ENCODE data around the gene SLC13A3. TPM values are rescaled to one million over a fixed set of nuclear protein-coding genes. Genes with fewer than 3 reads are reported as not detected.

Gene SLC13A3
- total RNA-seq, 2 experiments from 2014 or later: not detected

GRCh38 chr20:46624946-46625345 is 26.3 kb downstream of the SLC13A3 start:
- H3K36me3 Mint-ChIP-seq (ENCODE audit: low read depth): no peaks in the 10 kb centered on the region
- CTCF ChIA-PET: no interaction called here
- no peak for DNase-seq

GRCh38 chr20:46622165-46622564 is 29.1 kb downstream of the SLC13A3 start:
- Mint-ChIP-seq H3K36me3 (ENCODE audit: low read depth) (no peaks in the 10 kb centered on the region), H3K4me3 (no peak overlapping the region), H3K27me3 (peaks cover 24% of the 10 kb centered on the region), H3K9me3 (peaks cover 10% of the 10 kb centered on the region), H3K27ac (no peak overlapping the region), H3K4me1 (ENCODE audit: low read depth) (no peaks in the 10 kb centered on the region)
- DNase-seq (no peak), ATAC-seq (no peak)
- intact Hi-C loops (cut with micrococcal nuclease): no loop called here
- TF ChIP-seq CTCF (IDR thresholded peaks at IDR 0.05): no peak
- CTCF ChIA-PET: interaction anchor here (1.2 kb wide), 1 partner anchor 39 kb away, joined by 3 read pairs; no protein-coding TSS in a partner anchor
- POLR2A ChIA-PET: no interaction called here

More at GRCh38 chr20:46624946-46625345, 26.3 kb downstream of the SLC13A3 start:
- peaks cover 15% of the 10 kb centered on the region for H3K9me3 Mint-ChIP-seq
- H3K27ac Mint-ChIP-seq: no peak overlapping the region
- peaks cover 27% of the 10 kb centered on the region for H3K27me3 Mint-ChIP-seq
- no peaks in the 10 kb centered on the region for H3K4me1 Mint-ChIP-seq (ENCODE audit: low read depth)
- no peak for ATAC-seq
- H3K4me3 Mint-ChIP-seq: no peak overlapping the region
- intact Hi-C loops (cut with micrococcal nuclease): no loop called here
- no peak for TF ChIP-seq CTCF (IDR thresholded peaks at IDR 0.05)
- POLR2A ChIA-PET: no interaction called here

GRCh38 chr20:46621492-46621891 is 29.8 kb downstream of the SLC13A3 start:
- no peaks in the 10 kb centered on the region for H3K4me1 Mint-ChIP-seq (ENCODE audit: low read depth)
- peaks cover 19% of the 10 kb centered on the region for H3K27me3 Mint-ChIP-seq
- H3K36me3 Mint-ChIP-seq (ENCODE audit: low read depth): no peaks in the 10 kb centered on the region
- ChIA-PET CTCF (no interaction called here), POLR2A (no interaction called here)
- H3K9me3 Mint-ChIP-seq: peaks cover 10% of the 10 kb centered on the region
- no peak overlapping the region for H3K27ac Mint-ChIP-seq
- intact Hi-C loops (cut with micrococcal nuclease): no loop called here
- no peak overlapping the region for H3K4me3 Mint-ChIP-seq
- DNase-seq (no peak), ATAC-seq (no peak)
- TF ChIP-seq CTCF (IDR thresholded peaks at IDR 0.05): no peak

- H3K36me3 Mint-ChIP-seq (ENCODE audit: low read depth): no peaks in the 10 kb centered on the region
- DNase-seq: no peak
- ChIA-PET CTCF (no interaction called here), POLR2A (no interaction called here)
- H3K27ac Mint-ChIP-seq: no peak overlapping the region
- intact Hi-C loops (cut with micrococcal nuclease): no loop called here
- H3K4me1 Mint-ChIP-seq (ENCODE audit: low read depth): no peaks in the 10 kb centered on the region
- peaks cover 17% of the 10 kb centered on the region for H3K27me3 Mint-ChIP-seq
- peaks cover 6% of the 10 kb centered on the region for H3K9me3 Mint-ChIP-seq
- H3K4me3 Mint-ChIP-seq: no peak overlapping the region
- TF ChIP-seq CTCF (IDR thresholded peaks at IDR 0.05): no peak
- no peak for ATAC-seq
These were observed 31.8 kb downstream of the SLC13A3 start for GRCh38 chr20:46619445-46619844.

- intact Hi-C loops (cut with micrococcal nuclease): no loop called here
- POLR2A ChIA-PET: no interaction called here
- TF ChIP-seq CTCF (IDR thresholded peaks at IDR 0.05): no peak
- no peaks in the 10 kb centered on the region for H3K4me1 Mint-ChIP-seq (ENCODE audit: low read depth)
- H3K4me3 Mint-ChIP-seq: no peak overlapping the region
- DNase-seq (no peak), ATAC-seq (no peak)
- no peaks in the 10 kb centered on the region for H3K36me3 Mint-ChIP-seq (ENCODE audit: low read depth)
- no peaks in the 10 kb centered on the region for H3K9me3 Mint-ChIP-seq
- no peak overlapping the region for H3K27ac Mint-ChIP-seq
- CTCF ChIA-PET: no interaction called here
- peaks cover 10% of the 10 kb centered on the region for H3K27me3 Mint-ChIP-seq
These were observed 32.8 kb downstream of the SLC13A3 start for GRCh38 chr20:46618316-46619100.

Data from activated CD8-positive, alpha-beta T cell treated with anti-CD3 and anti-CD28 coated beads for 36 hours (primary cell).